ENCODE results near the gene WDR20.
A peak's percentile ranks its signal among the peaks of the same experiment; 100 is the strongest.
"Not testable (repeated sequence)": the region's sequence is repeated elsewhere in the genome, so short reads cannot be mapped to it uniquely, and the experiment has no call there.

WDR20 gene

DNA sequence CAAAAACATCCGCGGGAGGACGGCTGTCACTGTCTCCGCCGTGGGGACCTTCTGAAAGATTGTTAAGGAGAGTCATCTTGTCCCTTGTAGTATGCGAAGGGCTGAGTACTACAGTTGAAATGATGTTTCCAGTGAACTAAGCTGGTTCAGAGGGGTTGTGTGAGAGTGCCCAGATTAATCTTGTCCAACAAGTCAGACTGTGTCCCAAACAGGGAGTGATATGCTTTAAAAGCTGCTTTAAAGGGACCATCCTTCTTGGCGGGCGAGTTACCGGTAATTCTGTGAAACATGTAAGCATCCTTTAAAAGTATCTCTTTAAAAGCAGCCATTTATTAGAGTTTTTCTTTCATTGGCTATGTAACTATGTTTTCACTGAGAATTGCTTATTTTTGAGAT, 1.1 kb downstream of the WDR20 start:
- Mint-ChIP-seq H3K4me1 (ENCODE audit: low read depth) (peaks cover 22% of the 10 kb centered on the region), H3K27me3 (ENCODE audit: low read depth) (no peaks in the 10 kb centered on the region), H3K9me3 (no peaks in the 10 kb centered on the region), H3K27ac (peak overlapping the region; percentile 95), H3K36me3 (ENCODE audit: low read depth) (peaks cover 4% of the 10 kb centered on the region), H3K4me3 (peak overlapping the region; percentile 97)
- no peak for DNase-seq (ENCODE audit: low spot score)

DNA sequence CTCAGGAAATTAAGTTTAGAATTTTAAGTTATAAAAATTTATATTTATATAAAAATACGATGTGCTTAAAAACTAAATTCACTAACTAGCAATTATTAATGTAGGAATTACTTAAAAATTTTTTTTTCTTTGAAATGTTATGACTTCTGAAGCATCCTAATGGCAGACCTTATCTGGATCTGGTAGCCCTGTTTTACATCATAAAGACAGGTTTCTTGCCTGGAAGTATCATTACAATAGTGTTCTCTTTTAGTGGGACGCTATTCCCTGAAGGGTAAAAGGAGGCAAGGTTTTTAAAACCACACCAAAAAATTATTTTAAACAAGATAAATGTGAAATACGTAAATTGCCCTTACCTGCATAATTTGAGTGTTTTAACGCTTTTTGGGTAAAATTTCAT, 2.1 kb downstream of the WDR20 start:
- Mint-ChIP-seq H3K27me3 (ENCODE audit: low read depth) (no peaks in the 10 kb centered on the region), H3K4me3 (no peak overlapping the region), H3K4me1 (ENCODE audit: low read depth) (peaks cover 26% of the 10 kb centered on the region), H3K36me3 (ENCODE audit: low read depth) (peaks cover 8% of the 10 kb centered on the region), H3K27ac (no peak overlapping the region), H3K9me3 (no peaks in the 10 kb centered on the region)
- DNase-seq (ENCODE audit: low spot score), result no peak

DNA sequence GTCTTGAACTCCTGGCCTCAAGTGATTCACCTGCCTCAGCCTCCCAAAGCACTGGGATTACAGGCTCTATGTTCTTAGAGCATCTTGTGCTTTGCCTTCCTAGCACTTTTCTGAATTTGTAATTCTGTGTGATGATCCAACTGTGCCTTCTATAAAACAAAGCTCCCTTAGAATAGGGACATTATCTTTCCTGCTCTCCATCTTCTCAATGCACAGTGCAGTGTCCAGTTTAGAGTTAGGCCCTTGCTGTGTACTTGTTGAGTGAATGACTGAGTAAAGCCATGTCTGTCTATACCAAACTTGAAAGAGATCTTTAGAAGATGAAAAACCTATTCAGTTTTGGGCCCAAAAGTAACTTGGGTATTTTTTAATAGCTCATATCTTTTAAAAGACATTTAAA, 5.2 kb downstream of the WDR20 start:
- H3K27me3 Mint-ChIP-seq (ENCODE audit: low read depth), result no peaks in the 10 kb centered on the region

DNA sequence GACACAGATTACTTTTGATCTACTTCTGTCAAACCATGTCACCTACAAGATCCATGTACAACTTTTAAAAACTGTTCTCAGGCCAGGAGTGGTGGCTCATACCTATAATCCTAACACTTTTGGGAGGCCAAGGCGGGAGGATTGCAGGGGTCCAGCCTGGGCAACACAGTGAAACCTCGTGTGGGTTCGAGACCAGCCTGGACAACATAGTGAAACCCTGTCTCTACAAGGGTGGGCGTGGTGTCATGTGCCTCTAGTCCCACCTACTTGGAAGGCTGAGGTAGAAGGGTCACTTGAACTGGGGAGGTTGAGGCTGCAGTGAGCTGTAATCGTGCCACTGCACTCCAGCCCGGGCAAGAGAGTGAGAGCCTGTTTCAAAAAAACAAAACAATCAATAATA, 5.7 kb downstream of the WDR20 start:
- Mint-ChIP-seq H3K36me3 (ENCODE audit: low read depth) (peaks cover 15% of the 10 kb centered on the region), H3K27ac (no peak overlapping the region), H3K4me1 (ENCODE audit: low read depth) (peaks cover 23% of the 10 kb centered on the region), H3K4me3 (no peak overlapping the region), H3K27me3 (ENCODE audit: low read depth) (no peaks in the 10 kb centered on the region), H3K9me3 (no peaks in the 10 kb centered on the region)
- DNase-seq (ENCODE audit: low spot score), result no peak

More for the DNA sequence above, 5.2 kb downstream of the WDR20 start:
- H3K27ac Mint-ChIP-seq, result no peak overlapping the region
- no peak overlapping the region for H3K4me3 Mint-ChIP-seq
- no peak for DNase-seq (ENCODE audit: low spot score)
- no peaks in the 10 kb centered on the region for H3K9me3 Mint-ChIP-seq
- peaks cover 23% of the 10 kb centered on the region for H3K4me1 Mint-ChIP-seq (ENCODE audit: low read depth)
- H3K36me3 Mint-ChIP-seq (ENCODE audit: low read depth), result peaks cover 15% of the 10 kb centered on the region

DNA sequence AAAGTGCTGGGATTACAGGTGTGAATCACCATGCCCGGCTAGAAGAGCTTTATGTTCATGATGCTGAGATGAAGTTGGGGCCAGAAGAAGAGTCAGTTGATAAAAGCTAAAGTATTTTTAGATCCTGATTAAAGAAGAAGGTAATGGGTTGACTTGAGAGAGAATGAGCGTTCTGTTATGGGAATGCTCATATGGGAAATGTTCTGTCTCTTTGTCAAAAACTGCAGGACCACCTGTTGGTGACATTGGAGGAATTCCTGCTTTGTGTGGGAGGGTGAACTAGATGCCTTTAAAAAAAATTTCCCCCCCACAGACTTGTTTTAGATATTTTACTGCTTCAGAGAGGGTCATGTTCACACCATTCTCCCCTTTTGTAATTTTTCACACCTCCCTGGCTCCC, 6.7 kb downstream of the WDR20 start:
- Mint-ChIP-seq H3K36me3 (ENCODE audit: low read depth) (peaks cover 20% of the 10 kb centered on the region), H3K9me3 (no peaks in the 10 kb centered on the region), H3K4me3 (no peak overlapping the region), H3K27ac (no peak overlapping the region), H3K27me3 (ENCODE audit: low read depth) (no peaks in the 10 kb centered on the region), H3K4me1 (ENCODE audit: low read depth) (peaks cover 14% of the 10 kb centered on the region)
- DNase-seq (ENCODE audit: low spot score), result no peak

DNA sequence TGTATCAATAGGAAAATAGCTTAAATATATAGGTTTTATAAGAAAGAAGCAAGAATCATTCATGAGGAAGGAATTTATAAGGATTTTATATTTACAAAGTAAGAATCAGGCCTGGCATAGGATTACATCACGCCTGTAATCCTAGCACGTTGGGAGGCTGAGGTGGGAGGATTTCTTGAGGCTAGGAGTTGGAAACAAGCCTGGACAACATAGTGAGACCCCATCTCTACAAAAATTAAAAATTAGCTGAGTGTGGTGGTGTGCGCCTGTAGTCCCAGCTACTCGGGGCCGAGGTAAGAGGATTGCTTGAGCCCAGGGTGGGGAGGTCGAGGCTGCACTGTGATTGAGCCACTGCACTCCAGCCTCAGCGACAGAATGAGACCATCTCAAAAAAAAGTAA, 10.4 kb downstream of the WDR20 start:
- Mint-ChIP-seq H3K36me3 (ENCODE audit: low read depth) (peaks cover 37% of the 10 kb centered on the region), H3K4me1 (ENCODE audit: low read depth) (peaks cover 12% of the 10 kb centered on the region)

DNA sequence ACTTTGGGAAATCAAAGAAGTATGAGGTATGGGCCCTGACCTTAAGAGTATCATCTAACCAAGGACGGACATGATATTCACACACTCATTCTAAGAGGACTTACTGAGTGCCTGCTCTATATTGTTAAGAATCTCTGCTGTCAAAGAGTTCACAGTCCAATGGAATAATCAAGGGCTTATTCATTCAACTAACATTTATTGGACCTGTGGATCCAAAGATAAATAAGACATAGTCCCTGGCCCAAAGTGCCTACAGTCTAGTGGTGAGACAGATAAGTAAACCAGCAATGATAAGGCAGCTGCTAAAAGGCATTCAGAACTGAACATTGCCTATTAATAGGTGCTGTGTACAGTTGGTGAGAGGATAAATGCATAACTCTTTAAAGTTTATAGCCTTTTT, 11.0 kb downstream of the WDR20 start:
- H3K4me3 Mint-ChIP-seq, result no peak overlapping the region
- no peaks in the 10 kb centered on the region for H3K9me3 Mint-ChIP-seq
- DNase-seq (ENCODE audit: low spot score), result no peak
- peaks cover 10% of the 10 kb centered on the region for H3K4me1 Mint-ChIP-seq (ENCODE audit: low read depth)
- H3K27me3 Mint-ChIP-seq (ENCODE audit: low read depth), result no peaks in the 10 kb centered on the region
- peaks cover 37% of the 10 kb centered on the region for H3K36me3 Mint-ChIP-seq (ENCODE audit: low read depth)
- H3K27ac Mint-ChIP-seq, result no peak overlapping the region

More for the DNA sequence above, 10.4 kb downstream of the WDR20 start:
- H3K9me3 Mint-ChIP-seq, result no peaks in the 10 kb centered on the region
- no peak overlapping the region for H3K27ac Mint-ChIP-seq
- H3K27me3 Mint-ChIP-seq (ENCODE audit: low read depth), result no peaks in the 10 kb centered on the region
- H3K4me3 Mint-ChIP-seq, result no peak overlapping the region
- no peak for DNase-seq (ENCODE audit: low spot score)

DNA sequence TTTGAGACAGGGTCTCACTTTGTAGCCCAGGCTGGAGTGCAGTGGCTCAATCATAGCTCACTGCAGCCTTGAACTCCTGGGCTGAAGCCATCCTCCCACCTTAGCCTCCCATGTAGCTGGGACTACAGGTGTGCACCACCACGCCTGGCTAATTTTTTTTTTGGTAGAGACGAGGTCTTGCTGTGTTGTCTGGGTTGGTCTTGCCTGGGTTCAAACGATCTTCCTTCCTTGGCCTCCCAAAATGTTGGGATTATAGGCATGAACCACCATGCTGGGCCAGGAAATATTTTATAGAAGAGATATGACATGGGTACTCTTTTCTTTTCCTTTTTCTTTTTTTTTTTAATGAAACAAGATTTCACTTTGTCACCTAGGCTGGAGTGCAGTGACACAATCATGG, 11.7 kb downstream of the WDR20 start:
- not testable (repeated sequence) for H3K4me1 Mint-ChIP-seq (ENCODE audit: low read depth); H3K27ac Mint-ChIP-seq; DNase-seq (ENCODE audit: low spot score); H3K9me3 Mint-ChIP-seq; H3K27me3 Mint-ChIP-seq (ENCODE audit: low read depth); H3K4me3 Mint-ChIP-seq
- H3K36me3 Mint-ChIP-seq (ENCODE audit: low read depth), result peaks cover 36% of the 10 kb centered on the region

DNA sequence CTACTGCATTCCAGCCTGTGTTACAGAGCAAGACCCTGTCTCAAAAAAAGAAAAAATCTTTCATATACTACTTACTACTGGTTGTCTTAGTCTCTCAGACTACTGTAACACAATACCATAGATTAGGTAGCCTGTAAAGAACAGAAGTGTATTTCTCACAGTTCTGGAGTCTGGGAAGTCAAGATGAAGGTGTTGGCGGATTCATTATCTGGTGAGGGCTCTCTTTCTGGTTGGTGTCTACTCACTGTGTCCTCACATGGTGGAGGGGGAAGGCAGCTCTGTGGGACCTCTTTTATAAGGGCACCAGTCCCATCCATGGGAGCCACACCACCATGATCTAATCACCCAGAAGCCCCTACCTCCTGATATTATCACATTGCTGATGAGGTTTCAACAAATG, 14.4 kb downstream of the WDR20 start:
- no peaks in the 10 kb centered on the region for H3K9me3 Mint-ChIP-seq
- H3K27ac Mint-ChIP-seq, result no peak overlapping the region
- no peak overlapping the region for H3K4me3 Mint-ChIP-seq
- no peak for DNase-seq (ENCODE audit: low spot score)
- H3K27me3 Mint-ChIP-seq (ENCODE audit: low read depth), result no peaks in the 10 kb centered on the region
- peaks cover 6% of the 10 kb centered on the region for H3K4me1 Mint-ChIP-seq (ENCODE audit: low read depth)
- H3K36me3 Mint-ChIP-seq (ENCODE audit: low read depth), result peaks cover 32% of the 10 kb centered on the region

DNA sequence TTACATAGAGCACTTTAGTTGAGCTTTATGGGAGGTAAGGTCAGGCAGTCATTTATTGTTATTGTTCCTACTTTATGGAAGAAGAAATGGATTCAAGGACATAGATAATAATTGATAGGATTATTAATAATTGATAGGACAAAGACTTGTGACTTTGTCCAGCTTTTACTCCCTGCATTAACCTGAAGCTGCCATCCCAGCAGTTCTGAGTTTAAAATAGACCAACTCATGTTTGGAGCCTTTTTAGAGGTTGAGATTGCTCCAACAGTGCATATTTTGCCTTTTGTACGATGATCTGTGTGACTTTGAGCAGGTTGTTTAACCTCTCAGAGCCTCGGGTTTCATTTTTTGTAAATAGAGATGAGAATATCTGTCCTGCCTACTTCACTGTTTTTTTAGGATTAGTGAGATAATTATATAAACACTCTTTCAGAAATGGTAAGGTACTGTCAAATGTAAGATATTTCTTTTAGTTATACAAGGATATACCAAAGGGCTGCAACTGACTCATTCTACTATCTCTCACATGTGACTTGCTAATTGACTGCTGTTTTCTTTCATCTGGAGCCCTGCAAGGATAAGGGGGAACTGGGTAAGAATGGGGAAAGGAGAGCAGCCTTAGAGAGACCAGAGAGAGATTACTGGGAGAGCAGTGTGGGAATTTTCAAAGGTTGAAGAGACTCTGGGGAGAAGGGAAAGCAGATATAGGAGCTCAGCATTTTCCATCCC, 15.3 kb downstream of the WDR20 start:
- peaks cover 30% of the 10 kb centered on the region for H3K36me3 Mint-ChIP-seq (ENCODE audit: low read depth)
- H3K4me1 Mint-ChIP-seq (ENCODE audit: low read depth), result peaks cover 6% of the 10 kb centered on the region
- DNase-seq (ENCODE audit: low spot score), result no peak
- no peaks in the 10 kb centered on the region for H3K27me3 Mint-ChIP-seq (ENCODE audit: low read depth)
- H3K27ac Mint-ChIP-seq, result no peak overlapping the region
- no peaks in the 10 kb centered on the region for H3K9me3 Mint-ChIP-seq
- H3K4me3 Mint-ChIP-seq, result no peak overlapping the region

DNA sequence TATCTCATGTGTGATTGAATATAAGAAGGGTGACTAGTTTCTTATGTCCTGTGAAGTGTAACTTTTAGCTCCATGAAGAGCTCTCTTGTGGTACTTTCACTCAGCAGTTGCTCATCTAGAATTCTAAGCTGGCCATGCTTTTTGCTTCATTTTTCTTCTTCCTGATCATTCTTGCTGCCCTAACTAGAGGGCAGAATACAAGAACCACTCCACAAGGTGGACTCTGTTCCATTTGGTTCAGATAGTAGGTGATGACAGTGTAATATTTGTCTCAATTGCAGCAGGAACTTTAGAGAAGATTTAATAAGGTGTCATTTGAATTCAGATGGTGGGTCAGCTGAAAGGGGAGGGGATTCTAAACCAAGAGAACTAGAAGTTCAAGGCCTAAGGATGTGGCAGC, 17.6 kb downstream of the WDR20 start:
- DNase-seq (ENCODE audit: low spot score), result no peak
- Mint-ChIP-seq H3K4me1 (ENCODE audit: low read depth) (peaks cover 6% of the 10 kb centered on the region), H3K36me3 (ENCODE audit: low read depth) (peaks cover 15% of the 10 kb centered on the region), H3K4me3 (no peak overlapping the region), H3K27ac (no peak overlapping the region), H3K9me3 (no peaks in the 10 kb centered on the region), H3K27me3 (ENCODE audit: low read depth) (no peaks in the 10 kb centered on the region)

DNA sequence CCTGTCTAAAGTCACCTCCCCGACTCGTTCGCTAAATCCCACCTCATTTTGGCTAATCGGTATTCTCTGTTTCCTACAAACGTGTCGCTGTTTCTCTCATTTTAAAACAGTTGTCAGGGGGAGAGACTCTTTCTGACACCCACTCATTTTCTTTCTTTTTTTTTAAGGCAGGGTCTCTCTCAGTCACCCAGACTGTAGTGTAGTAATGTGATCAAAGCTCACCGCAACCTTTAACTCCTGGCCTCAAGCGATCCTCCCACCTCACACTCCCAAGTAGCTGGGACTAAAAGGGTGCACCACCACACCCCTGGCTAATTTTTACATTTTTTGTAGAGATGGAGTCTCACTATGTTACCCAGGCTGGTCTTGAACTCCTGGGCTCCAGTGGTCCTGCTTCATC, 19.1 kb downstream of the WDR20 start:
- DNase-seq (ENCODE audit: low spot score), result no peak
- Mint-ChIP-seq H3K9me3 (no peaks in the 10 kb centered on the region), H3K4me1 (ENCODE audit: low read depth) (peaks cover 8% of the 10 kb centered on the region), H3K27me3 (ENCODE audit: low read depth) (no peaks in the 10 kb centered on the region), H3K27ac (no peak overlapping the region), H3K4me3 (no peak overlapping the region), H3K36me3 (ENCODE audit: low read depth) (peaks cover 6% of the 10 kb centered on the region)

DNA sequence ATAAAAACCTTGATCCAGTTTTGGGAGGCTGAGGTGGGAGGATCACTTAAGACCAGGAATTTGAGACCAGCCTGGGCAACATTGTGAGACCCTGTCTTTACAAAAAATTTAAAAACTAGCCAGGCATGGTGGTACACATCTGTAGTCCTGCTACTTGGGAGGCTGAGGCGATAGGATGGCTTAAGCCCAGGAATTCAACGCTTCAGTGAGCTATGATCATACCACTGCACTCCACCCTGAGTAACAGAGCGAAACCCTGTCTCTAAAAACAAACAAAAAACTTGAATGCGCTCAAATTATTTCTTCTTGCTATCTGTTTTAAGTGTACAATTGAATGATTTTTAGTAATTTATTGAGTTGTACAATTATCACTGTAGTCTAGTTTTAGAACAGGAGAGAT, 20.1 kb downstream of the WDR20 start:
- DNase-seq (ENCODE audit: low spot score), result no peak
- Mint-ChIP-seq H3K9me3 (no peaks in the 10 kb centered on the region), H3K36me3 (ENCODE audit: low read depth) (peaks cover 13% of the 10 kb centered on the region), H3K27me3 (ENCODE audit: low read depth) (no peaks in the 10 kb centered on the region), H3K4me1 (ENCODE audit: low read depth) (peaks cover 14% of the 10 kb centered on the region), H3K27ac (no peak overlapping the region), H3K4me3 (no peak overlapping the region)

DNA sequence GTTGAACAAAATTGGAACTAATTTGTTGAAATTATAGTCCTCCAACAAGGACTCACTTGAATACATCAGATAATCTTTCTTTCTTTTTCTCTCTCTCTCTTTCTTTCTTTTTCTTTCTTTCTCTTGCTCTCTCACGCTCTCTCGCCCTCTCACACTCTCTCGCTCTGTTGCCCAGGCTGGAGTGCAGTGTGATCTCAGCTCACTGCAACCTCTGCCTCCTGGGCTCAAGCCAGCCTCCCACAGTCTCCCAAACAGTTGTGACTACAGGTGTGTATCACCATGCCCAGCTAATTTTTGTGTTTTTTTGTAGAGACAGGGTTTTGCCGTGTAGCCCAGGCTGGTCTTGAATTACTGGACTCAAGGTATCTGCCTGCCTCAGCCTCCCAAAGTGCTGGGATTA, 22.8 kb downstream of the WDR20 start:
- peaks cover 10% of the 10 kb centered on the region for H3K36me3 Mint-ChIP-seq (ENCODE audit: low read depth)
- H3K4me1 Mint-ChIP-seq (ENCODE audit: low read depth), result peaks cover 16% of the 10 kb centered on the region
- no peak overlapping the region for H3K27ac Mint-ChIP-seq
- no peaks in the 10 kb centered on the region for H3K9me3 Mint-ChIP-seq
- no peaks in the 10 kb centered on the region for H3K27me3 Mint-ChIP-seq (ENCODE audit: low read depth)
- DNase-seq (ENCODE audit: low spot score), result no peak
- no peak overlapping the region for H3K4me3 Mint-ChIP-seq

DNA sequence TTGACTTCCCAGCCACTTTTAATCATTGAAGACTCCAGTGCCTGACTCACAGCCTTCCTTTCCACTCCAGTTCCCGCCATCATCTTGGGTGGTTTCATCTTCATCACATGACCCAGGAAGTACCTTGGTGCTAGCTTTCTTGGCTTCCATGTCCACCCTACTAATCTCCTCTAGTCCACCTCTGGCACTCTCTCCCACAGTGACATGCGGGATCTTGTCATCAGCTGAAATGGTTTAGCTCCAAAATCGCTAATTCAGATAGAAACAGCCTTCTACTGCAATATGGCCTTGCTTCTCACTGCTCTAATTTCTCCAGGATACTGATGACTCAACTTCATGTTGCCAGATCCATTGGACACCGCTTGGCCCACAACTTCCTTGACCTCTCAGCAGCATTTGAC, 24.5 kb downstream of the WDR20 start:
- Mint-ChIP-seq H3K9me3 (no peaks in the 10 kb centered on the region), H3K4me3 (no peak overlapping the region), H3K4me1 (ENCODE audit: low read depth) (peaks cover 15% of the 10 kb centered on the region), H3K27me3 (ENCODE audit: low read depth) (no peaks in the 10 kb centered on the region), H3K27ac (no peak overlapping the region), H3K36me3 (ENCODE audit: low read depth) (peaks cover 12% of the 10 kb centered on the region)
- DNase-seq (ENCODE audit: low spot score), result no peak

Data from T-helper 2 cell treated with Interferon-gamma antibody and Interleukin-4, amounts not matched to agents 5 μg/mL and 100 μg/mL, for 36 hours (primary cell).